ENCODE measurements around the gene BTN3A1. TPM values are rescaled to one million over a fixed set of nuclear protein-coding genes. Genes with fewer than 3 reads are reported as not detected.

Gene BTN3A1
- total and polyA plus RNA-seq, 10 of the 15 experiments (the other 5 are each of a cell fraction or from before 2014, with no cell fraction given), result 5.6 to 60.1 (median 16.1) TPM

DNA sequence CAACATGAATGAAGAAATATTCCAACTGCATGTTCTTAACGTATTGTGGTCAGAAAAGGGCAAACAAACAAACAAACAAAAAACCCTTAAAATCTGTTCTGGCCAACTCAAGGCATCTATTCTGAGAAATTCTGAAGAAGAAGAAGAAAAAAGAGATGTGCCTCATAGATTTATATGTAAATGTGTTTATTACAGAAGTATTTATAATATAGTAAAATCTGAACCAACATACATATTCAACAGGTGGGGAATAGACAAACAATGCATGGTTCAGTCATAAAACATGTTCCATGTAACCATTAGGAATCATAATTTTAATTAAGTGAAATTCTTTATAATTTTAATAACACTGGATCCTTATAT lies 36.5 kb upstream of the BTN3A1 start:
- in situ Hi-C loops (cut with MboI) (no loop called here), intact Hi-C loops (cut with micrococcal nuclease; ENCODE audit: unreplicated experiment) (no loop called here)
- ATAC-seq (no peak), DNase-seq (ENCODE audit: low read depth, low spot score) (no peak), FAIRE-seq (no peak)
- Histone ChIP-seq H3K36me3 (ENCODE audit: control insufficient read depth in 2 of 2, insufficient read depth in 2 of 2, low read length in 1 of 2) (no peaks in the 10 kb centered on the region), H4K20me1 (ENCODE audit: control insufficient read depth, insufficient read depth) (no peaks in the 10 kb centered on the region), H3K9ac (ENCODE audit: control insufficient read depth, insufficient read depth, low read length) (peak overlapping the region; percentile 71), H3K79me2 (ENCODE audit: control insufficient read depth, insufficient read depth, low read length) (peaks cover 16% of the 10 kb centered on the region), H3K4me3 (peak overlapping the region; percentile 99), H3K4me2 (ENCODE audit: control insufficient read depth, insufficient read depth) (peak overlapping the region; percentile 76), H3K4me1 (ENCODE audit: control insufficient read depth, insufficient read depth, low read length) (peaks cover 10% of the 10 kb centered on the region), H3K27ac (ENCODE audit: control insufficient read depth, insufficient read depth) (peak overlapping the region; percentile 89), H3K27me3 (replicated peaks in 1 of 2; ENCODE audit: control insufficient read depth in 2 of 2, insufficient read depth in 2 of 2, low read length in 1 of 2) (no peaks in the 10 kb centered on the region), H3K9me3 (replicated peaks; ENCODE audit: control insufficient read depth, insufficient read depth, low read length) (no peaks in the 10 kb centered on the region), H2AFZ (ENCODE audit: control insufficient read depth, low read depth, low read length) (peak overlapping the region; percentile 84)
- SMC1A ChIA-PET (ENCODE audit: uncharacterized antibody, unreplicated experiment), result interaction anchor here (0.8 to 1.7 kb wide), 4 partner anchors 19 to 108 kb away, joined by 3 to 5 read pairs (median 4); no protein-coding TSS in a partner anchor
- POLR2A ChIA-PET, result interaction anchor here (1.0 to 1.4 kb wide), 2 partner anchors 10 to 14 kb away, joined by 4 to 5 read pairs; no protein-coding TSS in a partner anchor
- RAD21 ChIA-PET (ENCODE audit: unreplicated experiment), result interaction anchor here (1.9 kb wide), 1 partner anchor 108 kb away, joined by 9 read pairs; no protein-coding TSS in a partner anchor
- CTCF ChIA-PET, result no interaction called here
- WGBS (ENCODE audit: insufficient coverage, insufficient replicate concordance, low lambda C conversion rate, missing lambda C conversion rate), result 0% methylated on average over 1 of the region's 1 CpG
- TF ChIP-seq TCF12 (IDR thresholded peaks at IDR 0.05; ENCODE audit: low read depth, low read length) (no peak), CHD2 (IDR thresholded peaks at IDR 0.05; ENCODE audit: borderline replicate concordance, low read depth, low read length) (no peak), IKZF2 (IDR thresholded peaks at IDR 0.05) (peak in 1 of 2 experiments; percentile 8; a peak in 1 of 4 replicates), SUZ12 (IDR thresholded peaks at IDR 0.05; ENCODE audit: unreplicated experiment) (no peak), JUND (IDR thresholded peaks at IDR 0.05; ENCODE audit: low read depth, low read length) (no peak)
- no TSS peak for BruUV-seq (replicated peaks)

- H3K4me1 ChIP-seq (ENCODE audit: control insufficient read depth, insufficient read depth, low read length), result peaks cover 6% of the 10 kb centered on the region
- H3K36me3 ChIP-seq (ENCODE audit: control insufficient read depth in 2 of 2, insufficient read depth in 2 of 2, low read length in 1 of 2), result no peaks in the 10 kb centered on the region
- BruUV-seq (replicated peaks), result no TSS peak
- ChIA-PET POLR2A (interaction anchor here (0.6 to 1.8 kb wide), 4 partner anchors 9 to 108 kb away, joined by 3 to 10 read pairs (median 4); partner anchors contain the start of gene BTN2A2), RAD21 (ENCODE audit: unreplicated experiment) (interaction anchor here (0.8 to 1.9 kb wide), 3 partner anchors 18 to 111 kb away, joined by 3 to 9 read pairs (median 5); no protein-coding TSS in a partner anchor), CTCF (interaction anchor here (1.0 to 1.2 kb wide), 4 partner anchors 17 to 33 kb away, joined by 3 to 6 read pairs (median 3); partner anchors contain the start of gene BTN2A2), SMC1A (ENCODE audit: uncharacterized antibody, unreplicated experiment) (interaction anchor here (0.7 to 1.8 kb wide), 11 partner anchors 8 to 166 kb away, joined by 3 to 7 read pairs (median 5); partner anchors contain the start of gene BTN2A2)
- no peak overlapping the region; the same call in 1 of the 2 replicates for H3K27ac ChIP-seq (ENCODE audit: control insufficient read depth, insufficient read depth)
- H3K9ac ChIP-seq (ENCODE audit: control insufficient read depth, insufficient read depth, low read length), result peak overlapping the region; percentile 20
- intact Hi-C loops (cut with micrococcal nuclease; ENCODE audit: unreplicated experiment), result no loop called here
- in situ Hi-C loops (cut with MboI), result no loop called here
- H3K4me2 ChIP-seq (ENCODE audit: control insufficient read depth, insufficient read depth), result peak overlapping the region; percentile 76
- H2AFZ ChIP-seq (ENCODE audit: control insufficient read depth, low read depth, low read length), result no peak overlapping the region
- DNase-seq (ENCODE audit: low read depth, low spot score) (no peak), ATAC-seq (no peak), FAIRE-seq (no peak)
- WGBS (ENCODE audit: insufficient coverage, insufficient replicate concordance, low lambda C conversion rate, missing lambda C conversion rate), result 42% methylated on average over 1 of the region's 1 CpG
- no peaks in the 10 kb centered on the region for H4K20me1 ChIP-seq (ENCODE audit: control insufficient read depth, insufficient read depth)
- no peaks in the 10 kb centered on the region for H3K27me3 ChIP-seq (replicated peaks in 1 of 2; ENCODE audit: control insufficient read depth in 2 of 2, insufficient read depth in 2 of 2, low read length in 1 of 2)
- H3K79me2 ChIP-seq (ENCODE audit: control insufficient read depth, insufficient read depth, low read length), result peaks cover 16% of the 10 kb centered on the region
- H3K4me3 ChIP-seq, result peak overlapping the region; percentile 37; the same call in 1 of the 2 replicates
- H3K9me3 ChIP-seq (replicated peaks; ENCODE audit: control insufficient read depth, insufficient read depth, low read length), result no peaks in the 10 kb centered on the region
- TF ChIP-seq, protein P1, sequence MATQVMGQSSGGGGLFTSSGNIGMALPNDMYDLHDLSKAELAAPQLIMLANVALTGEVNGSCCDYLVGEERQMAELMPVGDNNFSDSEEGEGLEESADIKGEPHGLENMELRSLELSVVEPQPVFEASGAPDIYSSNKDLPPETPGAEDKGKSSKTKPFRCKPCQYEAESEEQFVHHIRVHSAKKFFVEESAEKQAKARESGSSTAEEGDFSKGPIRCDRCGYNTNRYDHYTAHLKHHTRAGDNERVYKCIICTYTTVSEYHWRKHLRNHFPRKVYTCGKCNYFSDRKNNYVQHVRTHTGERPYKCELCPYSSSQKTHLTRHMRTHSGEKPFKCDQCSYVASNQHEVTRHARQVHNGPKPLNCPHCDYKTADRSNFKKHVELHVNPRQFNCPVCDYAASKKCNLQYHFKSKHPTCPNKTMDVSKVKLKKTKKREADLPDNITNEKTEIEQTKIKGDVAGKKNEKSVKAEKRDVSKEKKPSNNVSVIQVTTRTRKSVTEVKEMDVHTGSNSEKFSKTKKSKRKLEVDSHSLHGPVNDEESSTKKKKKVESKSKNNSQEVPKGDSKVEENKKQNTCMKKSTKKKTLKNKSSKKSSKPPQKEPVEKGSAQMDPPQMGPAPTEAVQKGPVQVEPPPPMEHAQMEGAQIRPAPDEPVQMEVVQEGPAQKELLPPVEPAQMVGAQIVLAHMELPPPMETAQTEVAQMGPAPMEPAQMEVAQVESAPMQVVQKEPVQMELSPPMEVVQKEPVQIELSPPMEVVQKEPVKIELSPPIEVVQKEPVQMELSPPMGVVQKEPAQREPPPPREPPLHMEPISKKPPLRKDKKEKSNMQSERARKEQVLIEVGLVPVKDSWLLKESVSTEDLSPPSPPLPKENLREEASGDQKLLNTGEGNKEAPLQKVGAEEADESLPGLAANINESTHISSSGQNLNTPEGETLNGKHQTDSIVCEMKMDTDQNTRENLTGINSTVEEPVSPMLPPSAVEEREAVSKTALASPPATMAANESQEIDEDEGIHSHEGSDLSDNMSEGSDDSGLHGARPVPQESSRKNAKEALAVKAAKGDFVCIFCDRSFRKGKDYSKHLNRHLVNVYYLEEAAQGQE (IDR thresholded peaks at IDR 0.05; ENCODE audit: low read depth, low read length), result no peak
- TF ChIP-seq ZNF24 (IDR thresholded peaks at IDR 0.05) (no peak), CHD4 (IDR thresholded peaks at IDR 0.05) (no peak), NR2C1 (IDR thresholded peaks at IDR 0.05) (no peak), BHLHE40 (IDR thresholded peaks at IDR 0.05; ENCODE audit: borderline replicate concordance in 1 of 2, low read depth in 2 of 2, low read length in 1 of 2) (no peak), EED (IDR thresholded peaks at IDR 0.05; ENCODE audit: low read depth) (no peak)
- TF ChIP-seq, protein P2, sequence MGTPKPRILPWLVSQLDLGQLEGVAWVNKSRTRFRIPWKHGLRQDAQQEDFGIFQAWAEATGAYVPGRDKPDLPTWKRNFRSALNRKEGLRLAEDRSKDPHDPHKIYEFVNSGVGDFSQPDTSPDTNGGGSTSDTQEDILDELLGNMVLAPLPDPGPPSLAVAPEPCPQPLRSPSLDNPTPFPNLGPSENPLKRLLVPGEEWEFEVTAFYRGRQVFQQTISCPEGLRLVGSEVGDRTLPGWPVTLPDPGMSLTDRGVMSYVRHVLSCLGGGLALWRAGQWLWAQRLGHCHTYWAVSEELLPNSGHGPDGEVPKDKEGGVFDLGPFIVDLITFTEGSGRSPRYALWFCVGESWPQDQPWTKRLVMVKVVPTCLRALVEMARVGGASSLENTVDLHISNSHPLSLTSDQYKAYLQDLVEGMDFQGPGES (IDR thresholded peaks at IDR 0.05), result no peak
Observed at GRCh38 chr6:26366504-26366903, 35.6 kb upstream of the BTN3A1 start.
